NCI-H146 treated with DMSO at 0.1 percent for 48 hours (cell line): ENCODE results near the gene LITAF.
"Not testable (repeated sequence)": the region's sequence is repeated elsewhere in the genome, so short reads cannot be mapped to it uniquely, and the experiment has no call there.

Source experiments
- DNase-seq: peaks from one replicate; lab custom pipeline; 2025; ENCODE audit not compliant: unreplicated experiment; lab: John Stamatoyannopoulos, UW

The LITAF gene

DNA sequence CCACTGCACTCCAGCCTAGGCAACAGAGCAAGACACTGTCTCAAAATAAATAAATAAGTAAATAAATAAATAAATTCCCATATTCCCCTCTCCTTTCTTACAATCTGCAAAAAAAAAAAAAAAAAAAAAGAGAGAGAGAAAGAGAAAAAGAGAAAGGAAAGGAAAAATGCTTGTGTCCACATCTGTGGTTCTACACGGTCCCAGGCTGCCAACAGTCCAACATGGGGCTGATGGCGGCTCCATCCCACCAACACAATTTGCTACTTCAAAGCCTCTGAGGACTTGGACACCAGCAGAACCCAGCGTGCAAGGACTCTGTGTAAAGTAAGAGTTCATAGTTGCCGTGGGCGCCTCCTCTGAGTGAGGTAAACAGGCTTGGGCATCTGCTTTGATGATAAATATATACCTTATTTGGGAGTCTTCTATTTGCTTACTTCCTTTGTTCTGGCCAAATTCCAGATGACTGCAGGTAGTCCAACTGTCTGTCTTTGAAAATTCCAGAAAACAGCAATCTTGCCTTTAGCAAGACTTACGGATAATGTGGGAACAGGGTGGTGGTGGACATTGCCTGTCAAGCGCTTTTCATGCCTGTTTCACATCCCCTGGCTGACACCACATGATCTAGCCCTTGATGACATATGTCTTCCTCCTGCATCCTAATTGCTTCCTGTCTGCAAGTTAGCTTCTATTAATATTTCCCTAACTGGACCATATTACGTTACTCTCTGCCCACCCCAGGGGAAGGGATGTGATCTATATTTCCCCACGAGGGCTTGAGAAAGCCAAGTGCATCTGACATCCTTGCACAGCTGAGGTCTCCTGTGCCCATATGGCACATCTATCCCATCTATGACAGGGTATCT is 10.1 kb downstream of the LITAF start:
- peak; percentile 18 for DNase-seq

DNA sequence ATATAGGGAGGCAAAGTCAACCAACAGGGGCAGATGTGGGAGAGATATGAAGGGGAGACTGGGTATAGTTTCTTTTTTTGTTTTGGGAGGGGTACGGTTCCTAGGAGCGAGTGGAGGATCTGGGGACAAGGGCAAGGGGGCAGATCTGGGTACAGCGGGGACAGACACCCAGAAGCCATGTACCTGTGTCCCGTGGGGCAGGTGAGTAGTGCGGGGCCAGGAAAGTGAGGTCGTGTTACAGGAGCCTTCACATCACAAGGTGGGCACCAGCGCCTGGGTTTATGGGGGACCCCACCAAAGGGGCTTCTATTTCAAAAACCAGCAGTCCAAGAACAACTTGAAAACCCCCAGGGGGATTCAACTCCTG is 11.5 kb downstream of the LITAF start:
- DNase-seq: no peak

DNA sequence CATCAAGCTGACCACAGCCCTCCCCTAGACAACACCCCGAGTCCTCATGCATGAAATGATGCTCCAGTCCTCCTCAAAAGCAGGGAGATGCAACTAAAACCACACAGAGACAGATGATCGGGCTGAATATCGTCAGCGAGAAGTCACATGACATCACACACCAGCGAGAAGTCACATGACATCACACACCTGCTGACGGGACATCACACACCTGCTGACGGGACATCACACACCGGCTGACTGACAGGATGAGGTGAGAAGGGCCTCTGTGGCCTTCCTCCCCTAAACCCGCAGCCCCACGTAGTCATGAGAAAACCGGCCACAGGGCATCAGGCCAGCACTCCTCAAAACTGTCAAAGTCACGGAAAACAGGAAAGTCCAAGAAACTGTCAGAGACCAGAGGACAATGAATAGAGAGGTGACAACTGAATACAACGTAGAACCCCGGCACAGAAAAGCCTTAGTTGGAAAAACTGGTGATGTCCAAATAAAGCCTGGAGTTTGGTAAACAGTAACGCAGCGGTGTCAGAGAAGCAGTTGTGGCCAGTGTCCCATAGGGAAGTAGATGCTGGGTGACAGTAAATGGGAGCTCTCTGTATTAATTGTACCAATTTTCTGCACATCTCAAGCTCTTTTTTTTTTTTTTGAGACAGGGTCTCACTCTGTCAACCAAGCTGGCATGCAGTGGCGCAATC is 14.3 kb downstream of the LITAF start:
- no peak for DNase-seq

DNA sequence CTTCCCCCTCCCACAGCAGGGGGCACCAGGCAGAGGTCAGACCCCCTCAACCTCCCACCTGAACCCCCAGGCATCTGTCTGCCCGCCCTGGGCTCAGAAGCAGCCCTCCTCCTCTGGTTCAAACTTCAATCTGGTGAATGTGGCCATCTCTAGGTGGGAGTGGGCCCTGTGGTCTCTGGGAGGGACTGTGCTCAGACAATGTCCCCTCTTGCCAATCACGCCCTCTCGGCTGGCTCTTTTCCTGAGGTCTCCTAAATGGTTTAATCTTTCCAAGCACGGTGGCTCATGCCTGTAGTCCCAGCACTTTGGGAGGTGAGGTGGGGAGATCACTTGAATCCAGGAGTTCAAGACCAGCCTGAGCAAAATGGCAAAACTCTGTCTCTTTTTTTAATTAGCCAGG is 15.2 kb downstream of the LITAF start:
- DNase-seq: no peak

DNA sequence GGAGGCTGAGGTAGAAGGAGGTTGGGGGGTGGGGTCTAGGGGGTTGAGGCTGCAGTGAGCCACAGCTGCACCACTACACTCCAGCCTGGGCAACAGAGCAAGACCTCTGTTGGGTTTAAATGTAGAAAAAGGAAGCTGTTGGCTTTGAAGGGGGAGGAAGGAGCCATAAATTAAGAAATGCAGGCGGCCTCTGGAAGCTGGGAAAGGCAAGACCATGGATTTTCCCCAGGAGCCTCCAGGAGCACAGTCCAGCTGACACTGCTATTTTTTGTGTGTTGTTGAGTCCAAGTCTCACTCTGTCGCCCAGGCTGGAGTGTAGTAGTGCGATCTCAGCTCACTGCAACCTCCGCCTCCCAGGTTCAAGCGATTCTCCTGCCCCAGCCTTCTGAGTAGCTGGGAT is 15.9 kb downstream of the LITAF start:
- DNase-seq: no peak

DNA sequence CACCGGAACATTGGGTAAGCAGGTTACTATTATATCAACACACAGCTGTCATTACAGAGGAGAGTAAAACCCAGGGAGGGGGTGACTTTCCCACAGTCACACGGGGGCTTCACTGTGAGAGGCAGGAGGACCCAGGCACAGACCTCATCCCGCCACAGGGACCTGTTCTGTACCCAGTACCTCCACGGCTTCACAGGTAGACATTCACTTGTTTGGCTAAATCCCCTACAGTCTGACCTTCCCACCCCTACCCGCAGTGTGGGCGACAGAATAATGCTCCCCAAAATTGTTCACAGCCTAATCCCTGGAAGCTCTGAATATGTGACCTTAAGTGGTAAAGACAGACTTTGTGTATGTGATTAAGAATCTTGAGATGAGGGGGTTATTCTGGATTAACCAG is 16.5 kb downstream of the LITAF start:
- DNase-seq: no peak

DNA sequence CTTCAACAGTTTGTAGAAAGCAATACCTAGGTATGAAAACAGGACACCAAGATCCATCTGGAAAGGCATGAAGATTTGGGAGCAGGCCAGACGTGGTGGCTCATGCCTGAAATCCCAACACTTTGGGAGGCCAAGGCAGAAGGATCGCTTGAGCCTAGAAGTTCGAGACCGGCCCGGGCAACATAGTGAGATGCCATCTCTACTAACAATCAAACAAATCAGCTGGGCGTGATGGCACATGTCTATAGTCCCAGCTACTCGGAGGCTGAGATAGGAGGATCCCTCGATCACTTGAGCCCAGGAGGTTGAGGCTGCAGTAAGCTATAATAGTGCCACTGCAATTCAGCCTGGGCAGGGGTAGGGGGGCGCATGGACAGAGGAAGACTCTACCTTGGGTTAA is 20.3 kb downstream of the LITAF start:
- no peak for DNase-seq

DNA sequence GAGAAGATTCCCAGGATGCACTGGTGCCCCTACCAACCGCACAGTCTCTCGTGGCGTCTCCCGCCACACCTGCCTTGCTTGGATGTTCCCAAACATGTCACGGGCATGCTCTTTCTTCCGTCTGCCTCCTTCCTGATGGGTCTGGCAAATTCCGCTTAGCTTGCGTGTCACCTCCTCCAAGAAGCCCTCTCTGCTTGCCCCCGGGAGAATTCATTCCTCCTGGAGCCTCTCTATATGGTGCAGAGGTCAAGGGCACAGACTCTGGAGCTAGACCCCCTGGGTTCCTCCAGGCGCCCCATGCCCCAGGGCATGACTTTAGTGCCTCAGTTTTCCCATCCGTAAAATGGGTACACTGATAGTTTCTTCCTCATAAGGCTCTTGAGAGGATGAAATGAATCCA is 21.1 kb downstream of the LITAF start:
- no peak for DNase-seq

DNA sequence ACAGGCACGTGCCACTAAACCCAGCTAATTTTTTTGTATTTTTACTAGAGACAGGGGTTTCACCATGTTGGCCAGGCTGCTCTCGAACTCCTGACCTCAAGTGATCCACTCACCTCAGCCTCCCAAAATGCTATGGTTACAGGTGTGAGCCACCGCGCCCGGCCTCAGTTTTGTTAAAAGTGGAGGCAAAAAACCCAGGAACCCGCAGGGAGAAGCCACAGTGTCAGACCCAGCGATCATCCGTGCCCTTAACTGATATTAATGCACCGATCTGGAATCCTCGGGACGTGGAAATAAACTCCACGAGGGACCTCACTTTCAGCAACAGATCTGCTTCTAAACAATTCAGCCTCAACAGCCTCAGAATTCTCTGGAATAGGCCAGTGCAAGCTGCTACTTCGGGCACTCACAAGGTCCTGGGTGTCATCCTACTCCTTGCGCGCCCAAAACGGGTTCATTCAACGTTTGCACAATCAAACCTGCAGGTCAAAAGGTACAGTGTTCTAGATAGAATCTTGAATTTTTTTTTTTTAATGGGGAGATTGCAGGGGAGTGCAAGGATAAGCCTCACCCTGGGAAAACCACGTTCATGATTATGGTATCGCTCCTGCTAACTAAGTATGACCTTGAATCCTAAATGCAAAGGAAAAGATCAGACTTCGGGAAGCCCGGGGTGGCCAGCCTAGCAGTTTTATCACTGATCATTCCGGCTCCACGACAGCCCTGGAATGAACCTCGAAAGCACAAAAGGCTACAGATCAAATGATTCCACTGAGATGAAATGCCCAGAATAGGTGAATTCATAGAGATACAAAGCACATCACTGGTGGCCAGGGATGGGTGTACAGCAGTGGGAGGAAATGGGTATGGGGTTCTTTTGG is 22.4 kb downstream of the LITAF start:
- no peak for DNase-seq

DNA sequence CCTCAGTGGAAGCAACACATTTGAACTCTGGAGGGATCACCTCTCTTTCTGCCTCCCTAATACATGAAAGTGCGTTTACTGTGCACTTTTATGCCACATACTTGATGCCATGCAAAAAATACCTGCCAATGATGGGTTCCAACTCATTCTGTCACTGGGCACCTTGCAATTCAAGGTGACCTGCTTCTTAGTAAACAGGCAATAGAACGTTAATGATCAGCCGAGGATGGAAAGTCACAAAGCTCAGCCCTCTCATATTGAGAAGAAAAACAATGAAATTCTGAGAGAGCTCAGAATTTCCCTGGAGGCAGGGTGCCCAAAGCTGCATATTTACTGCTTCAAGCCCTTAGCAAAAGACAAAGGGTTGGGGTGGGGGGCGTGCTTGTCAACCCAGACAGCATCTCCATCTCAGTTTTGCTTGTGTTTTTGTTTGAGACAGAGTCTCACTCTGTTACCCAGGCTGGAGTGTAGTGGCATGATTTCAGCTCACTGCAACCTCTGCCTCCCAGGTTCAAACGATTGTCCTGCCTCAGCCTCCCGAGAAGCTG is 23.2 kb downstream of the LITAF start:
- DNase-seq: no peak

DNA sequence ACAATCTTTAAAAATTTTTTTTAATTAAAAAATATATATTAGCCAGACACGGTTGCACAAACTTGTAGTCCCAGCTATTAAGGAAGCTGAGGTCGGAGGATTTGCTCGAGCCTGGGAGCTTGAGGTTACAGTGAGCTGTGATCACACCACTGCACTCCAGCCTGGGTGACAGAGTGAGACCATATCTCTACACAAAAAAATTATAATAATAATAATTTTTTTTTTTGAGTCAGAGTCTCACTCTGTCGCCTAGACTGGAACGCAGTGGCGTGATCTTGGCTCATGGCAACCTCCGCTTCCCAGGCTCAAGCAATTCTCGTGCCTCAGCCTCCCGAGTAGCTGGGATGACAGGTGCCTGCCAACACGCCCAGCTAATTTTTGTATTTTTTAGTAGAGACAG is 23.8 kb downstream of the LITAF start:
- DNase-seq: no peak

DNA sequence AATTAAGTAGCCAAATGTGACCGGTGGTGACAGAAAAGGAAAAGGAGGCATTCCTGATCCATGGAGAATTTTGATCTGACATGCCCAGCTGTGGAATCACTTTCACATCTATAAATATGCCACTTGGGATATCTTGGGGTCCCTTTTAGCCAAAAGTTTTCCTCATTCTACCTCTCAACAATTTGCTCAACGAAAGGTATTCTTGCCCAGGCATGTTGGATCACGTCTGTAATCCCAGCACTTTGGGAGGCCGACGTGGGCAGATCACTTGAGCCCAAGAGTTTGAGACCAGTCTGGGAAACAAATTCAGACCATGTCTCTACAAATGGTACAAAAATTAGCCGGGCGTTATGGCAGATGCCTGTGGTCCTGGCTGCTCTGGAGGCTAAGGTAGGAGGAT is 24.3 kb downstream of the LITAF start:
- no peak for DNase-seq

DNA sequence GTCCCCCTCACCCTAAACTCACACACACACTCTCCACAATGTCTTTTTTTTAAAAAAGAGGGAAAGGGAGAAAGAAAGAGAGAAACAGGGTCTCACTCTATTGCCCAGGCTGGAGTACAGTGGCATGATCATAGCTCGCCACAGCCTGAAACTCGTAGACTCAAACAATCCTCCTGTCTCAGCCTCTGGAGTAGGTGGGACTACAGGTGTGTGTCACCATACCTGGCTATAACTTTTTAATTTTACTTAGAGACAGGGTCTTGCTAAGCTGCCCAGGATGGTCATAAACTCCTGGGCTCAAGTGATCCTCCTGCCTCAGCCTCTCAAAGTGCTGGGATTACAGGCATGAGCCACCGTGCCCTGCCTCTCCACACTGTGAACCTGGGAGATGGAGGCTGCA is 24.9 kb downstream of the LITAF start:
- DNase-seq: no peak

DNA sequence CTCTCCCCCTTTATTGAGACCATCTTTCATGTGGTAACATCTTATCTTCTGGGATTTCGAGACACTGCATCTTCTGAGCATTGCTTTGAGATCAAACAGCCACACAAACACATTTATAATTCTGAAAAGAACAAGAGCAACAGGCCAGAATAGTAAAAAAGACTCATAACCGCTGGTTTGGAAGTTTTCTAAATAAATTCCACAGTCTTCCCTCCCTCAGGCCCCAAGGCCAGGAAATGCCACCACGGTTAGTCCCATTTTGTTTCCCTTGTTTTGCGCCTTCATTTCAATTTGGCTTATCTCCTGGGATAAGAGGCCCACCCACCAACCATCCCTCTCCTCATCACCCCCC is 25.3 kb downstream of the LITAF start:
- no peak for DNase-seq

DNA sequence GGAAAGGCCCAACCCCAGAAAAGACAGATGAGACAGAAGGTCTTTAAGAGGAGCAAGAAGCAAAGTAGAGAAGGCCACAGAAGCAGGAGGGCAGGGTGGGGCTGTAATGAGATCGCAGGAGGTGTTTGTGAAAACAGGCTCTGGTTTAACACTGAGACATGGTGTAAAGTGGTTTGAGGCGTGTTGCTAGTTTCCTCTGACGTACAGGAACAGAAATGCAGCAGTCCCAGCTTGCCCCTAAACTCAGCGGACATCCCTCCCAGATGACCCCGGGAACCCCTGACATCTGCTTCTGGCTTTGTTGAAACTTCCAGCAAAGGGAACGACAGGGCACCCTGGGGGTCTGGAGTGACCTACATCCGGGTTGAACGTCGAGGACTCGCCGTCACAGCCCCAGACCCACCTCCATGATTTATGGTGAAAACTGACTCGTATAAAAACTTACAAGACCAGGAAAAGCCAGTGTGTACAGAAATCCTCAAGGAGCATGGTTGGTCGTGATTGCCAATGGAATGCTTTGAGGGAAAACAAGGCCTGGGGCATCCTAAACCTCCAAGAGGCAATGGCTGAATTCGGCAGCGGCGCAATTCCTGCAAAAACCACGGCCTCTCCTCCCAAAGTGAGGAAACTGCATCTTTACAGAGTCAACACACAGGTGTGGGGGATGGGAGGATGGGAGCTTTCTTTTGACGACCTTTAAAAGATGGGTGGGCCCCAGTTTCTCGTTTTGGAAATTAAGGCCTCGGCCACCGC is 25.8 kb downstream of the LITAF start:
- no peak for DNase-seq

DNA sequence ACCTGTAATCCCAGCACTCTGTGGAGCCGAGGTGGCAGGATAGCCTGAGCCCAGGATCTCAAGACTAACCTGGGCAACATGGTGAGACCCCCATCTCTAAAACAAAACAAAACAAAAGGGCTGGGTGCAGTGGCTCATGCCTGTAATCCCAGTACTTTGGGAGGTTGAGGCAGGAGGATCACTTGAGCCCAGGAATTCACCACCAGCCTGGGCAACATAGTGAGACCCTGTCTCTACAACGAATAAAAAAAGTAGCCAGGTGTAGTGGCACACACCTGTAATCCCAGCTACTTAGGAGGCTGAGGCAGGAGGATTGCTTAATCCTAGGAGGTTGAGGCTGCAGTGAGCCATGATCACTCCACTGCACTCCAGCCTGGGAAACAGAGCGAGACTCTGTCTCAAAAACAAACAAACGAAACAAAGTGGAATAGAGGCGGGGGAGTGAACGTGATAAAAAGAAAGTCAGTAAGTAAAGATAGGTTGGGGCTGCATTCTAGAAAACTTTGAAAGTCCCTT is 28.4 kb downstream of the LITAF start:
- not testable (repeated sequence) for DNase-seq

DNA sequence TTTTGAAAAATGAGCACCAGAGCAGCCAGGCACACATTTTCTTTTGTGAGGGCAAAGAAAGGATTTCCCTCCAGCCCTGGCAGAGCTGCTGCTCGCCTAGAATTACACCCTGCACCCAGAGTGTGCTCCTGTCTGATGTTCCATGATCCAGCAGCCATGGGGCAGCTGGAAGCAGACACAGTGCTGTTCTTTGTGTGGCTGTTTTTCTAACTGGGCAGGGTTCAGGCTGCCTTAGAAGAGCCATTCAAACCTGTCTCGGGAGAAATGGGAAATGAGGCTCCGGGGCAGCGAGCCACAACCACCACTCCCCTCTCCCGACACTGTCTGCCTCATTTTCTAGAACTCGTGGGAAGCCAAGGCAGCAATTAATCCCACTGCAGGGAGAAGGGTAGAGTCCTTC is 28.9 kb downstream of the LITAF start:
- no peak for DNase-seq

DNA sequence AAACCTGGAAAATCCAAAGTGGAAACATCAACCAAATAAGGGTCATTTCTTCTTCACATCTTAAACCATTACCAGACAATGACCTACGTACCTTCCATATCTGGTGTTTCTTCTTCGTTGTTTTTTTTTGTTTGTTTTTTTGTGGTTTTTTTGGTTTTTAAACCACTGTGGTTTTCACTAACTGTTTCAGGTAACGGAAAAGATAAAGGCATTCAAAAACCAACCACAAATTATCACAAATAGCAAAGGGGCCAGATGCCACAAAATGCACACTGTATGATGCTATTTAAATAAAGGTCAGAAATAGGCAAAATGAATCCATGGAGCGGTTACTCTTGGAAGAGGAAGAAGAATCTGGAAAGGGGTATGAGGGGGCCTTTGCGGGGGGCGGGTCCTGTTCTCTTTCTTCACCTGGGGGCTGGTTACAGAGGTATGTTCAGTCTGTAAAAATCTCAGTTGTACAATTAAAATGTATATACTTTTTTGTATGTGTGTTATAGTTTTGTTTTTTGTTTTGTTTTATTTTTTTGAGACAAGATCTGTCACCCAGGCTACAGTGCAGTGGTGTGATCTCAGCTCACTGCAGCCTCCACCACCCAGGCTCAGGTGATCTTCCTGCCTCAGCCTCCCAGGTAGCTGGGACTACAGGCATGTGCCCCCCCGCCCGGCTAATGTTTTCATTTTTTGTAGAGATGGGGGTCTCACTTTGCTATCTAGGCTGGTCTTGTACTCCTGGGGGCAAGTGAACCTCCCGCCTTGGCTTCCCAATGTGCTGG is 29.6 kb downstream of the LITAF start:
- no peak for DNase-seq

DNA sequence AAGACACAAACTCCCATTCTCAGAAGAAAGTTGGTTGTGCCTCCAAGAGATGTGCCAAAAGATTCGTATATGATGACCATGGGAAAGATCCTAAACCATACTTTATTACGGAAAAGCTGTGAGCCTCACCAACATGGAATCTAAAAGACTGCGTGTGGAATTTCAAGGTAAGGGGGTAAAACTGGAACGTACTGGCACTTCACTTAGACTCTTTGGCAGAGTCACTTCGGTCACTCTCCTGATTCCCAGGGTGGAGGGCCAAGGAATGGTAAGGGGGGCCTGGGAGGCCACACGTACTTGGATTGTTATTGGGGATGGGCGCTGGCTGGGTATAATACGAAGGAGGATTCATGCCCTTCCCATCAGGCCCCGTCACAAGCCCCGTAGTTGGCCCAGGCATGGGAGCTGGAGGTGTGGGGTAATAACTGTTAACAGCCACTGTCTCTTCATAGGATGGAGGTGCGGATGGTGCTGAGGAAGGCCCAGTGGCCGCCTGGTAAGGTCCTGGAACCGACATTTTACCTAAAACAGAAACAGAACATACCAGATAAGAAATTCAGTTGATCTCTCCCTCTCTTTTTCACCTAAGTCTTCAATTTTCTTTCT is 30.4 kb downstream of the LITAF start:
- no peak for DNase-seq
